ENCODE results near the gene KIAA0825.

DNA sequence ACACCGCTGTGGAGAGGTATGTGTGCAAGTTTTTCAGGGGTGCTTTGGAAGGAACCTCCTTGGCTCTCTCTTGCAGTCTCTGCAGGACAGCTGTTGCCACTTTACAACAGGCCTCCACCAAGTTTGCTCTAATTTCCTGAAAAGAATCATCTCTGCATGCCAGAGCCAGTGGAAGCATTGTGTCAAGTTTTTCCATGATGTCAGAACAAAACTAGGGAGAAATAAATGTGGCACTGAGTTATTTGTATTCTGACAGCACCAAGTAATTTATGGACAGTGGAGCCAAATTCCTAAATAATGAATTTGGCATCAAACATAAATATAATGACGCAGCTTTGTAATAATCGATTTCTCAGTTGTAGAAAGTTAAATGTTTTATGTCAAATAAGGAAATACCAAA lies 146.9 kb downstream of the KIAA0825 start:
- TF ChIP-seq YY1 (IDR thresholded peaks at IDR 0.05; ENCODE audit: insufficient read depth, insufficient read length): no peak
- TF ChIP-seq ZNF274 (IDR thresholded peaks at IDR 0.05; ENCODE audit: low read depth, low read length): no peak
- no peak for TF ChIP-seq SUZ12 (IDR thresholded peaks at IDR 0.05; ENCODE audit: extremely low read depth, insufficient read depth, insufficient read length)
